OCI-LY1 (cell line): ENCODE data around the gene PRDX6.

Experiments used
- EZH2 ChIP-seq: fragments of 200-600 bp; sonication (generic), shearing (Covaris generic); IDR thresholded peaks from 2 replicates; pipeline ENCODE4 v1.8.0; 2017; ENCODE audit warnings: borderline replicate concordance, mixed run types, mild to moderate bottlenecking, antibody characterized with exemption, low read length, moderate library complexity, mixed read lengths
- TF ChIP-seq, protein P1 (sequence below): fragments of 200-600 bp; sonication (generic), shearing (Covaris generic); IDR thresholded peaks from 2 replicates; pipeline ENCODE4 v1.5.1; 2017; ENCODE audit warnings: mild to moderate bottlenecking, antibody characterized with exemption, low read length, moderate library complexity, mixed read lengths

DNA sequence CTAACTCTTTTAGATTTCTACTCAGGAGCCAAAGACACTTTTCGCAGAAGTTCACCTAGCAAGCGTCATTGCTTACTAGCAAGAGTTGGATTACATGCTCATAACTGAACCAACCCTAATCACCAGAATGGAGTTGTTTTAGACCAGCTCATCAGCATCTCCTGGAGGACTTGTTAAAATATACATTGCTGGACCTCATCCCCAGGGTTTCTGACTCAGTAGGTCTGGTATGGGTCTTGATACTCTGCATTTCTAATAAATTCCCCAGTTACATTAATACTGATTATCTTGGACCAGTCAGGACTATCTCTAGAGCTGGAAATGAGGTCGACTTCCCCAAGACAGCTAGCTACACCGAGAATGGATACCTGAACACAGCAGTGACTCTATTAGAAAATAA, 9.7 kb upstream of the PRDX6 start:
- TF ChIP-seq, protein P1, sequence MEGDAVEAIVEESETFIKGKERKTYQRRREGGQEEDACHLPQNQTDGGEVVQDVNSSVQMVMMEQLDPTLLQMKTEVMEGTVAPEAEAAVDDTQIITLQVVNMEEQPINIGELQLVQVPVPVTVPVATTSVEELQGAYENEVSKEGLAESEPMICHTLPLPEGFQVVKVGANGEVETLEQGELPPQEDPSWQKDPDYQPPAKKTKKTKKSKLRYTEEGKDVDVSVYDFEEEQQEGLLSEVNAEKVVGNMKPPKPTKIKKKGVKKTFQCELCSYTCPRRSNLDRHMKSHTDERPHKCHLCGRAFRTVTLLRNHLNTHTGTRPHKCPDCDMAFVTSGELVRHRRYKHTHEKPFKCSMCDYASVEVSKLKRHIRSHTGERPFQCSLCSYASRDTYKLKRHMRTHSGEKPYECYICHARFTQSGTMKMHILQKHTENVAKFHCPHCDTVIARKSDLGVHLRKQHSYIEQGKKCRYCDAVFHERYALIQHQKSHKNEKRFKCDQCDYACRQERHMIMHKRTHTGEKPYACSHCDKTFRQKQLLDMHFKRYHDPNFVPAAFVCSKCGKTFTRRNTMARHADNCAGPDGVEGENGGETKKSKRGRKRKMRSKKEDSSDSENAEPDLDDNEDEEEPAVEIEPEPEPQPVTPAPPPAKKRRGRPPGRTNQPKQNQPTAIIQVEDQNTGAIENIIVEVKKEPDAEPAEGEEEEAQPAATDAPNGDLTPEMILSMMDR: no peak
- TF ChIP-seq EZH2: no peak
